Nephron (organoid): ENCODE results near the gene TRPC4.
A peak's percentile ranks its signal among the peaks of the same experiment; 100 is the strongest.

Experiments used
- H3K27ac Mint-ChIP-seq, 3 experiments: 2 replicates each; pipeline ENCODE4 v1.8.0; 2020; ENCODE audit warnings: mixed read lengths in 3 of 3, mild to moderate bottlenecking in 2 of 3, moderate library complexity in 1 of 3
- H3K27me3 Mint-ChIP-seq: 2 replicates; pipeline ENCODE4 v1.8.0; 2021; ENCODE audit warnings: low read depth, mild to moderate bottlenecking, moderate library complexity, mixed read lengths
- H3K36me3 Mint-ChIP-seq: 2 replicates; pipeline ENCODE4 v1.8.0; 2020; ENCODE audit warnings: low read depth, mixed read lengths
- H3K4me1 Mint-ChIP-seq: 2 replicates; pipeline ENCODE4 v1.8.0; 2020; ENCODE audit warnings: mixed read lengths
- H3K4me3 Mint-ChIP-seq, 3 experiments: 2 replicates each; pipeline ENCODE4 v1.8.0; 2020; ENCODE audit warnings: mild to moderate bottlenecking in 3 of 3, mixed read lengths in 3 of 3, moderate library complexity in 2 of 3
- H3K9me3 Mint-ChIP-seq: 2 replicates; pipeline ENCODE4 v1.8.0; 2020; ENCODE audit warnings: mixed read lengths
- TF ChIP-seq, protein P1 (sequence below), 3 experiments: fragments of 200-600 bp; sonication (generic); IDR thresholded peaks; one replicate each; pipeline ENCODE4 v1.5.0; 2021; ENCODE audit warnings: antibody characterized with exemption in 3 of 3; ENCODE audit not compliant: unreplicated experiment in 3 of 3

The TRPC4 gene

DNA sequence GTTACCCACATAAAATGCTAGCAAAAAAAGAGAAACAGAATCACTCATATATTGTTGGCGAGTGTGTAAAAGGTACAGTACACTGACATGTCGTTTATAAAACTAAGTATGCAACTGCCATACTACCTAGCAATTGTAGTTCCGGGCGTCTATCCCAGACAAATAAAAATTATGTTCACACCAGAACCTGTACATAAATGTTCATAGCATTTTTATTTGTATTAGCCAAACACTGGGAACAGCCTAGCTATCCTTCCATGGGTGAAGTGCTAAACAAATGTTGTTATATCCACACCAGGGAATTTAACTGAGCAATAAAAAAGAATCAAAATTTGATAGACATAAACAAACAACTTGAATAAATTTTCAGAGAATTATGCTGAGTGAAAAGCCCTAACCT is 242.1 kb downstream of the TRPC4 start:
- TF ChIP-seq, protein P1, sequence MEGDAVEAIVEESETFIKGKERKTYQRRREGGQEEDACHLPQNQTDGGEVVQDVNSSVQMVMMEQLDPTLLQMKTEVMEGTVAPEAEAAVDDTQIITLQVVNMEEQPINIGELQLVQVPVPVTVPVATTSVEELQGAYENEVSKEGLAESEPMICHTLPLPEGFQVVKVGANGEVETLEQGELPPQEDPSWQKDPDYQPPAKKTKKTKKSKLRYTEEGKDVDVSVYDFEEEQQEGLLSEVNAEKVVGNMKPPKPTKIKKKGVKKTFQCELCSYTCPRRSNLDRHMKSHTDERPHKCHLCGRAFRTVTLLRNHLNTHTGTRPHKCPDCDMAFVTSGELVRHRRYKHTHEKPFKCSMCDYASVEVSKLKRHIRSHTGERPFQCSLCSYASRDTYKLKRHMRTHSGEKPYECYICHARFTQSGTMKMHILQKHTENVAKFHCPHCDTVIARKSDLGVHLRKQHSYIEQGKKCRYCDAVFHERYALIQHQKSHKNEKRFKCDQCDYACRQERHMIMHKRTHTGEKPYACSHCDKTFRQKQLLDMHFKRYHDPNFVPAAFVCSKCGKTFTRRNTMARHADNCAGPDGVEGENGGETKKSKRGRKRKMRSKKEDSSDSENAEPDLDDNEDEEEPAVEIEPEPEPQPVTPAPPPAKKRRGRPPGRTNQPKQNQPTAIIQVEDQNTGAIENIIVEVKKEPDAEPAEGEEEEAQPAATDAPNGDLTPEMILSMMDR (IDR thresholded peaks at IDR 0.05; ENCODE audit: unreplicated experiment in 3 of 3), result no peak
- H3K4me1 Mint-ChIP-seq, result no peaks in the 10 kb centered on the region
- H3K27me3 Mint-ChIP-seq, result peaks cover 4% of the 10 kb centered on the region
- H3K4me3 Mint-ChIP-seq, result no peak overlapping the region
- H3K27ac Mint-ChIP-seq, result no peak overlapping the region
- H3K36me3 Mint-ChIP-seq, result no peaks in the 10 kb centered on the region
- H3K9me3 Mint-ChIP-seq, result no peaks in the 10 kb centered on the region

DNA sequence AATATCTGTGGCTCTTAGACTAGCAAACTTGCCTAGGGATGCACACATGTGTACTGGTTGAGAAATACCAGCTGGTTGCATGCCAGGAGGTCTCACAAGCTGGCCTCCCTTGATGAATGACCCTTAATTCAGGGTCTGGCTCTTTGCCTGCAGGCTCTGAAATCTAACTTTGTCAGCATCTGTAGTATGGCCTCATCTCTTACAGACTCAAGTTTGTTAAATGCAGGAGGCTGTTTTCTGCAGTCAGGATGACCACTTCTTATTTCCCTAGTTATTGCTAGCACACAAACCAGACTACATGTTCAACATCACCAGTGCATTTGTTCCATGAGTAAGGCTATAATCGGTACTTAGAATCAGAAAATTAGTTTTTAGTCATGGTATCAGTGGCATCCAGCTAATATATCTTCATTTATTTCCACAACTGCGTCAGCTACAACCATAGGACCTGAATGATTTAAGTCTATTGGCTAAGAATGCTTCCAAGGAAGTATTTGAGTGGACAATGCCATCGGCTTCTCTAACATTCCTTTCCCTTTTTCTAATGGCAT is 247.7 kb downstream of the TRPC4 start:
- TF ChIP-seq, protein P1 (IDR thresholded peaks at IDR 0.05; ENCODE audit: unreplicated experiment in 3 of 3), result no peak
- Mint-ChIP-seq H3K27me3 (peaks cover 4% of the 10 kb centered on the region), H3K4me1 (peaks cover 15% of the 10 kb centered on the region), H3K4me3 (no peak overlapping the region), H3K9me3 (no peaks in the 10 kb centered on the region), H3K36me3 (no peaks in the 10 kb centered on the region), H3K27ac (peak overlapping the region in 2 of 3 experiments; percentile 22 to 50)

DNA sequence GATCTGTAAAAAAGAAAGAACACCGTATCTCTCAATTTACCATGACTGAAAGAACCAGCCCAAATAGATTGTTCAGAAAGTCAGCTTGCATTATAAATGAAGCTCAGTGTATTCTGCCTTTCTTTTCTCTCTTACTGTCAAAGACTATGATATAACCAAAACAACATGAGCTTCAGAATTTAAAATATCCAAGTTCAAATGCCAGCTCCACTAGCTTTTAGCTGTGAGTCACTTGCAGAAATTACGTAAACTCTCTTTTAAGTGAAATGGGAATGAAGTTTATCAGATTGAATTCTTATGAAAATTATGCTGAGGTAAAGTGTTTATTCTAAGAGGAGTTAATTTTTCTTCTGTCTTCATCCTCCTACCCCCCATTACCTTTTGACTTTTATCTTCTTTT is 251.0 kb downstream of the TRPC4 start:
- H3K4me3 Mint-ChIP-seq, result no peak overlapping the region
- no peaks in the 10 kb centered on the region for H3K27me3 Mint-ChIP-seq
- peak overlapping the region in 1 of 3 experiments; percentile 39 for H3K27ac Mint-ChIP-seq
- TF ChIP-seq, protein P1 (IDR thresholded peaks at IDR 0.05; ENCODE audit: unreplicated experiment in 3 of 3), result no peak
- peaks cover 18% of the 10 kb centered on the region for H3K4me1 Mint-ChIP-seq
- no peaks in the 10 kb centered on the region for H3K36me3 Mint-ChIP-seq
- H3K9me3 Mint-ChIP-seq, result no peaks in the 10 kb centered on the region

DNA sequence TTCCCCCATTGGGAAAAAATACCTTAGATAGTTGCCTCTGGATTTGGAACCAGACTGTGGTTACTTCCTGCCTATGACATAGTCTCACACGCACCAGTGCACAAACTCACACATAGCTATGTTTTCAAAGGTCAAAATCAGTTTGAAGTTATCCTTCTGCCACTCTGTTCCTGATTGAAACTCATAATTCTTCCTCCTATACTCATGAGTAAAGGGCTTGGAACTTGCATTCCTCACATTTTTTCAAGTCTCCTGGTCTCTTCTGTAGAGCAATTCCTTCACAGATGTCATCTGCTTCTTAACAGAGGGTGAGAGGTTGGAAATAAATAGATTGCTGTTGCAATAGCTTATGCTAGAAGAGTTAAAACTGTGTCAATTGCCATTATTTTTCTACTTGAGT is 252.4 kb downstream of the TRPC4 start:
- TF ChIP-seq, protein P1 (IDR thresholded peaks at IDR 0.05; ENCODE audit: unreplicated experiment in 3 of 3), result no peak
- H3K27ac Mint-ChIP-seq, result peak overlapping the region in 2 of 3 experiments; percentile 11 to 85
- H3K27me3 Mint-ChIP-seq, result no peaks in the 10 kb centered on the region
- H3K36me3 Mint-ChIP-seq, result no peaks in the 10 kb centered on the region
- no peak overlapping the region for H3K4me3 Mint-ChIP-seq
- no peaks in the 10 kb centered on the region for H3K9me3 Mint-ChIP-seq
- H3K4me1 Mint-ChIP-seq, result peaks cover 28% of the 10 kb centered on the region

DNA sequence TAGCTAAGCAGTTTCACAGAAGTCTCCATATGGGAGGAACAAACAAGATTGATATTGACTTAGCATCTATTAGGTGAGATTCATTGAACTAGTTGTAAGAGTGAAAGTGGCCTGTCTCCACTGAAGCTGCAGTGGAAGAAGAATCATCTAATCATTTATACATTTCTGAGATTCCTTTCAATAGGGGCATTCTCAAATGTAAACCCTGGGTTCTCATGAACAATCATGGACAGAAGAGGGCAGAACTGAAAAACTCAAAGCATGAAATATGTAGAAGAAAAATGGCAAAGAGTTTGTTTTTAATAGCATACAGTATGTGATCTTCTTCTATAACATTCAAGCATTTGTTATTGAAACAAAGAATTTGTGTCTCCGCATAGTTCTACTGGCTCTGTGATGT is 253.4 kb downstream of the TRPC4 start:
- Mint-ChIP-seq H3K36me3 (no peaks in the 10 kb centered on the region), H3K4me1 (peaks cover 22% of the 10 kb centered on the region), H3K27me3 (no peaks in the 10 kb centered on the region), H3K9me3 (no peaks in the 10 kb centered on the region), H3K27ac (peak overlapping the region in 1 of 3 experiments; percentile 76), H3K4me3 (no peak overlapping the region)
- TF ChIP-seq, protein P1 (IDR thresholded peaks at IDR 0.05; ENCODE audit: unreplicated experiment in 3 of 3), result no peak

DNA sequence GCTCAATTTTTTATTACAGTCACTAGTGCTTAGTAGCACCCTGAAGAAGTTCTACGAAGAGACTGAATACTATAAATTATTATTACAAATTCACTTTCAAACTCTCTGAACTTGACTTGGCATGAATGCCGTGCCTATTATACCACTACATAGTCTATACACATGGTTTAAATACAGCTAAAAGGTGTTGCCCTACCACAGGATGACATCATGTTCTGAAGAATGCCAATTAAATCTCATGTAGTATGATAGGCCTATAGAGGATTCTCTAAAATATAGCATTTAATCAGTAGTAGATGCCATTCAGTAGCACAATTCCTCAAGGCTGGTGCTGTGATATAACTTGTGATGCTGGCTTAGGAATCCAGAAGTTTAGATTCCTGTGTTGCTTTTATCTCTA is 254.3 kb downstream of the TRPC4 start:
- no peaks in the 10 kb centered on the region for H3K9me3 Mint-ChIP-seq
- no peak overlapping the region for H3K27ac Mint-ChIP-seq
- H3K27me3 Mint-ChIP-seq, result no peaks in the 10 kb centered on the region
- TF ChIP-seq, protein P1 (IDR thresholded peaks at IDR 0.05; ENCODE audit: unreplicated experiment in 3 of 3), result no peak
- H3K4me1 Mint-ChIP-seq, result peaks cover 22% of the 10 kb centered on the region
- H3K4me3 Mint-ChIP-seq, result no peak overlapping the region
- no peaks in the 10 kb centered on the region for H3K36me3 Mint-ChIP-seq
